ENCODE measurements around the gene ELF4.
A peak's percentile ranks its signal among the peaks of the same experiment; 100 is the strongest.

The ELF4 gene

DNA sequence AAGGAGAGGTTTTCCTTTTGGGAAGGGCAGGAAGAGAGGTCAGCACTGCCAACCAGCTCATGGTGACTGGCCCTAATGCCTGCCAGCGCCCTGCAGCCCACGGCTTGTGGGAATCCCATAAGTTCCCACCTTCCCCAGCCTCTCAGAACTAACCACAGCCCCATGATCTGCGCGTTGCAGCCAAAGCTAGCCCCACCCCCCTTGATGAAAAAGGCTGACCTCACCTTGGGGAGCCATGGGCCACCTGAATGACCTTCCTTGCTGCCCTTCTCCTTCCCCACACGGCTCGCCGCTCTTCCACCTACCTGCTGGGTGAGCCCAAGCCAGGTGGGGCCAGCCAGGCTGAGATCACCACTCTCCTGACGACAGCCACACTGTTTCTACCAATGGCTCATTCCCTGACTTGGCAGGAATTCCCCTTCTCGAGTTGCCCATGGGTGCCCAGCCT is 3.9 kb upstream of the ELF4 start:
- Histone ChIP-seq H3K9me2 (replicated peaks; ENCODE audit: low read depth, low read length) (no peaks in the 10 kb centered on the region), H3K4me3 (ENCODE audit: low read length, poor library complexity, severe bottlenecking) (no peak overlapping the region), H3F3A (ENCODE audit: low read depth) (no peaks in the 10 kb centered on the region), H3K4me2 (ENCODE audit: low read depth, low read length, poor library complexity, severe bottlenecking) (no peak overlapping the region), H3K9ac (ENCODE audit: low read depth, low read length, poor library complexity, severe bottlenecking) (no peak overlapping the region), H3K27me3 (ENCODE audit: insufficient read depth, low read length, poor library complexity, severe bottlenecking) (no peaks in the 10 kb centered on the region), H3K36me3 (ENCODE audit: insufficient read depth, low read length) (no peaks in the 10 kb centered on the region), H3K9me3 (ENCODE audit: insufficient read depth, low read depth, low read length) (no peaks in the 10 kb centered on the region), H4K20me1 (ENCODE audit: insufficient read depth, low read length, poor library complexity, severe bottlenecking) (no peaks in the 10 kb centered on the region), H2AFZ (ENCODE audit: low read length) (no peak overlapping the region), H3K4me1 (ENCODE audit: insufficient read depth, low read length, poor library complexity, severe bottlenecking) (peaks cover 7% of the 10 kb centered on the region), H3K79me2 (ENCODE audit: insufficient read depth, low read length) (peaks cover 11% of the 10 kb centered on the region)
- TF ChIP-seq EZH2phosphoT487 (IDR thresholded peaks at IDR 0.05; ENCODE audit: borderline replicate concordance) = no peak
- TF ChIP-seq, protein P1, sequence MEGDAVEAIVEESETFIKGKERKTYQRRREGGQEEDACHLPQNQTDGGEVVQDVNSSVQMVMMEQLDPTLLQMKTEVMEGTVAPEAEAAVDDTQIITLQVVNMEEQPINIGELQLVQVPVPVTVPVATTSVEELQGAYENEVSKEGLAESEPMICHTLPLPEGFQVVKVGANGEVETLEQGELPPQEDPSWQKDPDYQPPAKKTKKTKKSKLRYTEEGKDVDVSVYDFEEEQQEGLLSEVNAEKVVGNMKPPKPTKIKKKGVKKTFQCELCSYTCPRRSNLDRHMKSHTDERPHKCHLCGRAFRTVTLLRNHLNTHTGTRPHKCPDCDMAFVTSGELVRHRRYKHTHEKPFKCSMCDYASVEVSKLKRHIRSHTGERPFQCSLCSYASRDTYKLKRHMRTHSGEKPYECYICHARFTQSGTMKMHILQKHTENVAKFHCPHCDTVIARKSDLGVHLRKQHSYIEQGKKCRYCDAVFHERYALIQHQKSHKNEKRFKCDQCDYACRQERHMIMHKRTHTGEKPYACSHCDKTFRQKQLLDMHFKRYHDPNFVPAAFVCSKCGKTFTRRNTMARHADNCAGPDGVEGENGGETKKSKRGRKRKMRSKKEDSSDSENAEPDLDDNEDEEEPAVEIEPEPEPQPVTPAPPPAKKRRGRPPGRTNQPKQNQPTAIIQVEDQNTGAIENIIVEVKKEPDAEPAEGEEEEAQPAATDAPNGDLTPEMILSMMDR (conservative IDR thresholded peaks at IDR 0.05; ENCODE audit: low read length) = no peak

DNA sequence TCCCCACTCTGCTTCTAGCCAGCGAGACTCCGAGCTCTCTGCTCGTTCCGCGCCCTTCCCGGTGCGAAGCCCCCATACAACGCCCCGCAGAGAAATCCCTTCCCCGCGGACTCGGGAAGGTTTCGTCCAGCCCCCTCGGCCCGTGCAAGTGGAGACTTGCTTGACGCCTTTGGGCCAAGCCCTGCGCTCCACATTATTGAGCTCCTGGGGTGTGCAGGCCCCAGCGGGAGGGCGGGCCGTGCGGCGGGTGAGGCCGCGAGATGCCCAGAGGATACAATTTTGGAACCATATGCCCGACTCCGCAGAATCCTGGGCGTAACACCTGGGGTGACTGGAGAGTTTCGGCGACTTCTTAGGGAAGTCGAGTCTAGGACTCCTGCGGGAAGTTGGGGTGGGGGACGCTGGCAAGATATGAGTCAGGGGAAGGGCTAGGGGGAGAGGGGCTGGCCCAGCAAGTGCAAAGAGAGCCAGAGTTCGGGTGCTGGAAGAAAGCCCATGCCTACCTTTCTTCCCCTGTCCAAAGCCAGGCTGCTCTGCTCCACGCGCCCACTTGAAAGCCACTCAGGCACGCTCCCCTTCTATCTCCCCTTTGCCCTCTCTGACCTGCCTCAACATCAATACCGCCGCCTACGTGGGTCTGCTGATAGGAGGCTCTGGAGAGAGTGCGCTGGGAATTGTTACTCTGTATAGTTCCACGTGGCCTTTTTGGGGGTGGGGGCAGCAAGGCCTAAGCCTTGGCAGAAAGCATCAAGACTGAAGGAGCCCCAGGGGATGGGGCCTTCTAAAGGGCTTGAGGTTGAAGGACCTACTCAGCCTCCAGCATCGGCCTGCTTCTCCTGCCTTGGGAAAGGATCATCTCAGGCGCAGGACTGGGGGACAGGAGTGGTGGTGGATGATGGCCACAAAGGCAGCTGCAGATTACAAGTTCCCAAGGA is 1.2 kb upstream of the ELF4 start:
- Histone ChIP-seq H4K20me1 (ENCODE audit: insufficient read depth, low read length, poor library complexity, severe bottlenecking) (peaks cover 19% of the 10 kb centered on the region), H2AFZ (ENCODE audit: low read length) (no peak overlapping the region), H3K79me2 (ENCODE audit: insufficient read depth, low read length) (peaks cover 35% of the 10 kb centered on the region), H3K36me3 (ENCODE audit: insufficient read depth, low read length) (no peaks in the 10 kb centered on the region), H3K4me1 (ENCODE audit: insufficient read depth, low read length, poor library complexity, severe bottlenecking) (peaks cover 11% of the 10 kb centered on the region), H3K27me3 (ENCODE audit: insufficient read depth, low read length, poor library complexity, severe bottlenecking) (no peaks in the 10 kb centered on the region), H3K9ac (ENCODE audit: low read depth, low read length, poor library complexity, severe bottlenecking) (no peak overlapping the region), H3K4me3 (ENCODE audit: low read length, poor library complexity, severe bottlenecking) (no peak overlapping the region), H3K4me2 (ENCODE audit: low read depth, low read length, poor library complexity, severe bottlenecking) (no peak overlapping the region), H3F3A (ENCODE audit: low read depth) (no peaks in the 10 kb centered on the region), H3K9me3 (ENCODE audit: insufficient read depth, low read depth, low read length) (no peaks in the 10 kb centered on the region), H3K9me2 (replicated peaks; ENCODE audit: low read depth, low read length) (no peaks in the 10 kb centered on the region)
- TF ChIP-seq, protein P1 (conservative IDR thresholded peaks at IDR 0.05; ENCODE audit: low read length) = no peak
- no peak for TF ChIP-seq EZH2phosphoT487 (IDR thresholded peaks at IDR 0.05; ENCODE audit: borderline replicate concordance)

DNA sequence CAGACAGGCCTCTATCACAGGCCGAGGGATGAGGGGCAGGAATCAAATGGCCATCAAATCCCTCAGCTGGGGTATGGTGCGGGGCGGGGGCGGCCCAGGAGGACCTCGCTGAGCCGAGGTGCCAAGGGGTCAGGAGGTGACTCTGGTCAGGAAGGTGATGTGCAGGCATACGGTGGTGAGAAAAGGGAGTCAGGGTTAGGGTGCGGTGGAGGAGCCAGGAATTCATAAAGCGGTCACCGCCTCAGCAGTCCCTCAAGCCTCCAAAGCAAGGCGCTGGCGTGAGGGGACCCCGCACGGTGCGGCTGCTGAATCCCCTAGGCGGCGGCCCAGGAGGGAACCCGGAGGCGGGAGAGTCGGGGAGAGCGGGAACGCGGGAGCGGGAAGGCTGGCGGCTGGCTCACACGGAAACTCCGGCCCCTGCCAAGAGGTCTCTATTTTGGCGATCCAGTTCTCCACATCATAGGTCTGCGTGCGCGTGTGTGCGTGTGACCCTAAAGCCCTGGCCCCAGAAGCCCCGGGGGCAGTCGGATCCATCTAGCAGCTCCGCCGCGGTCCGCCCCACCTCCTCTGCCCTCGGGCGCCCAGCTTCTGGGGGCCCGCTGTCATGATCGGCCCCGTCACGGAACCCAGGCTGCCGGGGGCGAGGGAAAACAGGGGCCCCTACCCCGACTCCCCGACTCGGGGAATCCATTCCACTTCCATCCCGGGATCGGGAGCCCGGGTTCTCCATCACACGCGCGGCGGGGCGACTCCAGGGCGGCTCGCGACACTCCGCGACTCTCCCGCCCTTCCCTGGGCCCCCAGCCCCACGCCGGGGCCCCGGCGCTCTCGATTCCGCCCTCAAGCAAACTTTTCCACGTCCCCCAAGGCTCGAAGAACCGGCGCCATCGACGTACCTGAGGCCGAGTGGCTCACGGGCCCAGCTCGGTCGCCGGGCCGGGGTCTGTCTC is 593 bp downstream of the ELF4 start:
- peak overlapping the region; percentile 89 for H3K9ac ChIP-seq (ENCODE audit: low read depth, low read length, poor library complexity, severe bottlenecking)
- H3K79me2 ChIP-seq (ENCODE audit: insufficient read depth, low read length) = peaks cover 51% of the 10 kb centered on the region
- H3F3A ChIP-seq (ENCODE audit: low read depth) = no peaks in the 10 kb centered on the region
- H3K27me3 ChIP-seq (ENCODE audit: insufficient read depth, low read length, poor library complexity, severe bottlenecking) = no peaks in the 10 kb centered on the region
- H3K9me2 ChIP-seq (replicated peaks; ENCODE audit: low read depth, low read length) = no peaks in the 10 kb centered on the region
- peaks cover 31% of the 10 kb centered on the region for H4K20me1 ChIP-seq (ENCODE audit: insufficient read depth, low read length, poor library complexity, severe bottlenecking)
- TF ChIP-seq, protein P1 (conservative IDR thresholded peaks at IDR 0.05; ENCODE audit: low read length) = no peak
- no peak for TF ChIP-seq EZH2phosphoT487 (IDR thresholded peaks at IDR 0.05; ENCODE audit: borderline replicate concordance)
- H3K9me3 ChIP-seq (ENCODE audit: insufficient read depth, low read depth, low read length) = no peaks in the 10 kb centered on the region
- H2AFZ ChIP-seq (ENCODE audit: low read length) = no peak overlapping the region
- H3K4me2 ChIP-seq (ENCODE audit: low read depth, low read length, poor library complexity, severe bottlenecking) = peak overlapping the region; percentile 96
- no peaks in the 10 kb centered on the region for H3K36me3 ChIP-seq (ENCODE audit: insufficient read depth, low read length)
- peaks cover 11% of the 10 kb centered on the region for H3K4me1 ChIP-seq (ENCODE audit: insufficient read depth, low read length, poor library complexity, severe bottlenecking)
- peak overlapping the region; percentile 88 for H3K4me3 ChIP-seq (ENCODE audit: low read length, poor library complexity, severe bottlenecking)
